CD14-positive monocyte (primary cell): ENCODE data around the gene PRR5. TPM values are rescaled to one million over a fixed set of nuclear protein-coding genes. Genes with fewer than 3 reads are reported as not detected.

Experiments used
- DNase-seq, 3 donors: peaks; one replicate each; pipeline ENCODE4 v3.0.0-alpha.2; 2011 to 2022
- H2AFZ ChIP-seq: 2 replicates; pipeline ENCODE4 v1.6.0; 2012; ENCODE audit warnings: mild to moderate bottlenecking, low read depth, low read length, inconsistent platforms; ENCODE audit not compliant: insufficient read depth, poor library complexity, severe bottlenecking
- H3K27ac ChIP-seq, 2 donors: 1 replicate in 1 of 2; 2 replicates in 1 of 2; pipeline ENCODE4 v1.5.1; 2012 to 2013; ENCODE audit warnings: low read length in 2 of 2, control low read depth in 1 of 2, inconsistent platforms in 1 of 2, low read depth in 1 of 2, mild to moderate bottlenecking in 1 of 2
- H3K27me3 ChIP-seq, 2 donors: one replicate each; pipeline versions ENCODE4 v1.6.0 to v1.6.1; 2011 to 2013; ENCODE audit warnings: low read length in 2 of 2; ENCODE audit not compliant: control insufficient read depth in 2 of 2, insufficient read depth in 2 of 2
- H3K36me3 ChIP-seq, 2 donors: replicated peaks in 1 of 2; 1 replicate in 1 of 2; 2 replicates in 1 of 2; pipeline versions ENCODE4 v1.5.1 to v1.6.1; 2012 to 2013; ENCODE audit warnings: low read length in 2 of 2, control low read depth in 1 of 2, inconsistent platforms in 1 of 2, mild to moderate bottlenecking in 1 of 2; ENCODE audit not compliant: insufficient read depth in 2 of 2, control insufficient read depth in 1 of 2
- H3K4me1 ChIP-seq, 2 donors: 1 replicate in 1 of 2; 2 replicates in 1 of 2; pipeline versions ENCODE4 v1.5.1 to v1.6.1; 2012 to 2013; ENCODE audit warnings: low read length in 2 of 2, control low read depth in 1 of 2, inconsistent platforms in 1 of 2, mild to moderate bottlenecking in 1 of 2, moderate library complexity in 1 of 2; ENCODE audit not compliant: insufficient read depth in 2 of 2, control insufficient read depth in 1 of 2
- H3K4me2 ChIP-seq: replicated peaks from 2 replicates; pipeline ENCODE3; 2012; ENCODE audit warnings: low read length, moderate library complexity, mild to moderate bottlenecking; ENCODE audit not compliant: poor library complexity, severe bottlenecking; ENCODE audit errors: extremely low read depth
- H3K4me3 ChIP-seq, 3 experiments: fragments of 200-600 bp in 1 of 3; sonication (generic) in 1 of 3; replicated peaks in 1 of 3; 1 replicate in 2 of 3; 2 replicates in 1 of 3; pipeline ENCODE4 v1.5.1; 2011 to 2013; ENCODE audit warnings: low read length in 3 of 3, mild to moderate bottlenecking in 3 of 3, control low read depth in 2 of 3, low read depth in 2 of 3, inconsistent platforms in 1 of 3, moderate library complexity in 1 of 3
- H3K79me2 ChIP-seq: 2 replicates; pipeline ENCODE4 v1.6.0; 2012; ENCODE audit warnings: mild to moderate bottlenecking, control low read depth, inconsistent platforms, low read length, moderate library complexity; ENCODE audit not compliant: insufficient read depth
- H3K9ac ChIP-seq: 2 replicates; pipeline ENCODE4 v1.6.0; 2017; ENCODE audit warnings: low read length, mild to moderate bottlenecking; ENCODE audit not compliant: insufficient read depth, poor library complexity, severe bottlenecking
- H3K9me3 ChIP-seq, 2 donors: replicated peaks in 1 of 2; 1 replicate in 1 of 2; 2 replicates in 1 of 2; pipeline versions ENCODE4 v1.5.1 to v1.6.1; 2012 to 2013; ENCODE audit warnings: low read length in 2 of 2, control low read depth in 1 of 2; ENCODE audit not compliant: control insufficient read depth in 1 of 2, insufficient read depth in 1 of 2
- H4K20me1 ChIP-seq: 2 replicates; pipeline ENCODE4 v1.6.0; 2012; ENCODE audit warnings: mild to moderate bottlenecking, low read length, control low read depth, moderate library complexity; ENCODE audit not compliant: insufficient read depth
- H3K27ac Mint-ChIP-seq, 7 donors: one replicate each; pipeline ENCODE4 v1.8.0; 2020; ENCODE audit warnings: mild to moderate bottlenecking in 7 of 7, mixed read lengths in 7 of 7, moderate library complexity in 6 of 7, inconsistent platforms in 2 of 7
- H3K27me3 Mint-ChIP-seq, 3 donors: one replicate each; pipeline ENCODE4 v1.8.0; 2021 to 2022; ENCODE audit warnings: low read depth in 3 of 3, mild to moderate bottlenecking in 3 of 3, mixed read lengths in 3 of 3, moderate library complexity in 3 of 3, inconsistent platforms in 1 of 3
- H3K36me3 Mint-ChIP-seq, 2 donors: one replicate each; pipeline ENCODE4 v1.8.0; 2020; ENCODE audit warnings: mixed read lengths in 2 of 2, inconsistent platforms in 1 of 2, mild to moderate bottlenecking in 1 of 2
- H3K4me1 Mint-ChIP-seq: one replicate; pipeline ENCODE4 v1.8.0; 2020; ENCODE audit warnings: mild to moderate bottlenecking, mixed read lengths
- H3K4me3 Mint-ChIP-seq, 2 donors: one replicate each; pipeline ENCODE4 v1.8.0; 2020; ENCODE audit warnings: mild to moderate bottlenecking in 2 of 2, mixed read lengths in 2 of 2, moderate library complexity in 1 of 2
- H3K9me3 Mint-ChIP-seq, 7 donors: one replicate each; pipeline ENCODE4 v1.8.0; 2020 to 2022; ENCODE audit warnings: mixed read lengths in 7 of 7, mild to moderate bottlenecking in 6 of 7, moderate library complexity in 6 of 7, inconsistent platforms in 2 of 7
- WGBS: methylation state at CpG from one replicate; pipeline ENCODE4 v1.1.5; 2013; ENCODE audit warnings: missing lambda C conversion rate; ENCODE audit not compliant: insufficient coverage; 5-methylcytosine and 5-hydroxymethylcytosine counted together
- intact Hi-C, 2 donors: fragments of 100-400 bp; cut with micrococcal nuclease; formaldehyde crosslinking; loops; one replicate each; pipeline versions ENCODE4 v1.15.0 to v1.15.1; 2023
- polyA plus RNA-seq, 3 donors: library from polyadenylated mRNA; depleted of rRNA in 1 of 3; unstranded in 2 of 3; stranded (reverse) in 1 of 3; fragments of 300-500 nt in 2 of 3; fragments of >200 nt in 1 of 3; fragmentation: Illumina TruSeq in 2 of 3; gene quantifications; 1 replicate in 2 of 3; 2 replicates in 1 of 3; pipeline ENCODE4 v1.2.3, GENCODE V29; 2012 to 2021
- TF ChIP-seq, protein P1 (sequence below): fragments of 200-600 bp; IDR thresholded peaks from one replicate; pipeline ENCODE4 v1.8.0; 2022; ENCODE audit warnings: antibody characterized with exemption, mild to moderate bottlenecking

Gene PRR5
- polyA plus RNA-seq, 3 donors, result 0.66 to 1.5 (median 1.2) TPM

DNA sequence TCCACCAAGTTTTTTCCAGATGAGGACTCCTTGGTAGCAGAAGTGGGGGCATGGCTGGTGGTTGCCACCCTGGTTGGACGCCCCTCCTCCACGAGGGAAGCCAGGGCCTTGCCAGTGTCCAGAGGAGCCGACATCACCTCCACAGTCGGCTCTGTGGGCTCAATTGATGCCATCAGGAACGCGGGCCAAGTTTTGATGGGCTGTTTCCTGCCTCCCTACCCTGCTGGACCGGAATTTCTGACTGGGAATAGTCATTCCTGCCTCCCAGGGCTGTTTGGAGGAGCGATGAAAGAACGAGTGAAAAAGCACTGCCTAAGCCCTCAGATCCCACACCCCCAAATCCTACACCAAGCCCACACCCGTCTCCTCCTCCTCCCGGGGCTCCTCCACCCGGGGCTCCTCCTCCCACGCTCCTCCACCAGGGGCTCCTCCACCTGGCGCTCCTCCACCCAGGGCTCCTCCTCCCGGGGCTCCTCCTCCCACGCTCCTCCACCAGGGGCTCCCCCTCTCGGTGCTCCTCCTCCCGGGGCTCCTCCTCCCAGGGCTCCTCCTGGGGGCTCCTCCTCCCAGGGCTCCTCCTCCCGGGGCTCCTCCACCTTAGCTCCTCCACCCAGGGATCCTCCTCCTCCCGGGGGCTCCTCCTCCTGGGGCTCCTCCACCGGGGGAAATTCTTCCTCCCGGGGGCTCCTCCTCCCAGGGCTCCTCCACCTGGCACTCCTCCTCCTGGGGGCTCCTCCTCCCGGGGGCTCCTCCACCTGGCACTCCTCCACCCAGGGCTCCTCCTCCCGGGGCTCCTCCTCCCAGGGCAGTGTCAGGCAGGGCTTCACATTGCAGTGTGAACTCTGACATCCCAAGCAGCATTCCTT, 10.0 kb upstream of the PRR5 start:
- DNase-seq, result no peak
- Histone ChIP-seq H4K20me1 (no peaks in the 10 kb centered on the region), H3K27me3 (no peaks in the 10 kb centered on the region), H3K9ac (no peak overlapping the region), H3K79me2 (no peaks in the 10 kb centered on the region), H3K36me3 (no peaks in the 10 kb centered on the region), H3K4me1 (no peaks in the 10 kb centered on the region), H2AFZ (no peak overlapping the region), H3K9me3 (no peaks in the 10 kb centered on the region), H3K4me2 (no peak overlapping the region), H3K27ac (no peak overlapping the region), H3K4me3 (no peak overlapping the region)
- Mint-ChIP-seq H3K4me1 (no peaks in the 10 kb centered on the region), H3K27ac (no peak overlapping the region), H3K9me3 (peaks cover 0 to 5% (median 0%) of the 10 kb centered on the region in 7 donors), H3K27me3 (peaks cover 0 to 9% (median 7%) of the 10 kb centered on the region in 3 donors), H3K36me3 (no peaks in the 10 kb centered on the region), H3K4me3 (no peak overlapping the region)
- TF ChIP-seq, protein P1, sequence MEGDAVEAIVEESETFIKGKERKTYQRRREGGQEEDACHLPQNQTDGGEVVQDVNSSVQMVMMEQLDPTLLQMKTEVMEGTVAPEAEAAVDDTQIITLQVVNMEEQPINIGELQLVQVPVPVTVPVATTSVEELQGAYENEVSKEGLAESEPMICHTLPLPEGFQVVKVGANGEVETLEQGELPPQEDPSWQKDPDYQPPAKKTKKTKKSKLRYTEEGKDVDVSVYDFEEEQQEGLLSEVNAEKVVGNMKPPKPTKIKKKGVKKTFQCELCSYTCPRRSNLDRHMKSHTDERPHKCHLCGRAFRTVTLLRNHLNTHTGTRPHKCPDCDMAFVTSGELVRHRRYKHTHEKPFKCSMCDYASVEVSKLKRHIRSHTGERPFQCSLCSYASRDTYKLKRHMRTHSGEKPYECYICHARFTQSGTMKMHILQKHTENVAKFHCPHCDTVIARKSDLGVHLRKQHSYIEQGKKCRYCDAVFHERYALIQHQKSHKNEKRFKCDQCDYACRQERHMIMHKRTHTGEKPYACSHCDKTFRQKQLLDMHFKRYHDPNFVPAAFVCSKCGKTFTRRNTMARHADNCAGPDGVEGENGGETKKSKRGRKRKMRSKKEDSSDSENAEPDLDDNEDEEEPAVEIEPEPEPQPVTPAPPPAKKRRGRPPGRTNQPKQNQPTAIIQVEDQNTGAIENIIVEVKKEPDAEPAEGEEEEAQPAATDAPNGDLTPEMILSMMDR, result no peak
- WGBS, result 95% methylated on average over 22 of the region's 24 CpGs
- intact Hi-C loops, result no loop called here

DNA sequence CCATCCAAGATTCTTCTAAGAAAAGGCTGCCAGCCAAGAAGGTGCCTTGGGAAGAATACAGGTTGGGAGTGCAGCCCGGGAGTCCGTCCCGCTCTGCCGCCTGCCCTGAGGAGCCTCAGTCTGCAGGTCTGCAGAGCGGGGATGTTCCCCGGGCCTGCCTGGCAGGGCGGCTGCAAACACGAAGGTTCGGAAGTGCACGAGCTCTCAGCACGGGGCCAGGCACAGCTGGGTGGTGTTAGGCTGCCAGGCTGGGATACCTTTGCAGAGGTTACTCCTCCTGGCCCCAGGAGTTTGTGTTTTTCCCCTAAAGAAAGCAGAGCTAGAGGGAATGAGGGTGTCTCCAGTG, 9.4 kb upstream of the PRR5 start:
- Mint-ChIP-seq H3K36me3 (no peaks in the 10 kb centered on the region), H3K27me3 (peaks cover 0 to 8% (median 7%) of the 10 kb centered on the region in 3 donors), H3K4me3 (no peak overlapping the region), H3K27ac (no peak overlapping the region), H3K4me1 (no peaks in the 10 kb centered on the region), H3K9me3 (peaks cover 0 to 3% (median 0%) of the 10 kb centered on the region in 7 donors)
- Histone ChIP-seq H3K36me3 (no peaks in the 10 kb centered on the region), H3K9me3 (no peaks in the 10 kb centered on the region), H3K79me2 (no peaks in the 10 kb centered on the region), H2AFZ (no peak overlapping the region), H3K4me1 (no peaks in the 10 kb centered on the region), H4K20me1 (no peaks in the 10 kb centered on the region), H3K27me3 (no peaks in the 10 kb centered on the region), H3K27ac (no peak overlapping the region), H3K4me3 (no peak overlapping the region), H3K4me2 (no peak overlapping the region), H3K9ac (no peak overlapping the region)
- intact Hi-C loops, result no loop called here
- no peak for DNase-seq
- TF ChIP-seq, protein P1, result no peak
- 96% methylated on average over 8 of the region's 11 CpGs for WGBS
